Cardiac fibroblast (primary cell): Measurements from ENCODE around the gene KIAA1328.

Experiments
- DNase-seq, 2 donors: peaks; one replicate each; pipeline versions ENCODE4 v3.0.0 to v3.0.0-alpha.2; 2010; ENCODE audit warnings: low read depth in 2 of 2
- H3K4me3 ChIP-seq, 2 donors: replicated peaks in 1 of 2; 1 replicate in 1 of 2; 2 replicates in 1 of 2; pipeline ENCODE4 v1.5.1; 2011; ENCODE audit warnings: low read depth in 2 of 2, low read length in 2 of 2, mild to moderate bottlenecking in 2 of 2, moderate library complexity in 1 of 2
- TF ChIP-seq, protein P1 (sequence below): IDR thresholded peaks from one replicate; pipeline ENCODE4 v1.5.1; 2011; ENCODE audit warnings: low read depth, mild to moderate bottlenecking, low read length, inconsistent platforms

The KIAA1328 gene

DNA sequence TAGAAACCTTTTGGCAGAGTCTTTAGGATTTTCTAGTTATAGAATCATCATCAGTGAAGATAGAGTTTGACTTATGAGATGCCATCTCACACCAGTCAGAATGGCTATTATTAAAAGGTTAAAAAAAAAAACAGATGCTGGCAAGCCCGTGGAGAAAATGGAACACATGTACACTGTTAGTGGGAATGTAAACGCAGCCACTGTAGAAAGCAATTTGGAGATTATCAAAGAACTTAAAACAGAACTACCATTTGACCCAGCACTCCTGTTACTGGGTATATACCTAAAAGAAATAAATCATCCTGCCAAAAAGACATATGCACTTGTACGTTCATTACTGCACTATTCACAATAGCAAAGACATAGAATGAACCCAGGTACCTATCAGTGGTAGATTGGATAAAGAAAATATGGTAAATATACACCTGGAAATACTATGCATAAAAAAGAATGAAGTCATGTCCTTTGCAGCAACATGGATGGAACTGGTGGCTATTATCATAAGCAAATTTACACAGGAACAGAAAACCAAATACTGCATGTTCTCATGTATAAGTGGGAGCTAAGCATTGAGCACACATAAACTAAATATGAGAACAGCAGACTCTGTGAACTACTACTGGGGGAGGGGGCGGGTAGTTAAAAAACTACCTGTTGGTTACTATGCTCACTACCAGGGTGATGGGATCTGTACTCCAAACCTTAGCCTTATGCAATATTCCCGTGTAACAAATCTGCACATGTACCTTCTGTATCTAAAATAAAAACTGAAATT, 279.0 kb downstream of the KIAA1328 start:
- DNase-seq = no peak
- H3K4me3 ChIP-seq = no peak overlapping the region
- TF ChIP-seq, protein P1, sequence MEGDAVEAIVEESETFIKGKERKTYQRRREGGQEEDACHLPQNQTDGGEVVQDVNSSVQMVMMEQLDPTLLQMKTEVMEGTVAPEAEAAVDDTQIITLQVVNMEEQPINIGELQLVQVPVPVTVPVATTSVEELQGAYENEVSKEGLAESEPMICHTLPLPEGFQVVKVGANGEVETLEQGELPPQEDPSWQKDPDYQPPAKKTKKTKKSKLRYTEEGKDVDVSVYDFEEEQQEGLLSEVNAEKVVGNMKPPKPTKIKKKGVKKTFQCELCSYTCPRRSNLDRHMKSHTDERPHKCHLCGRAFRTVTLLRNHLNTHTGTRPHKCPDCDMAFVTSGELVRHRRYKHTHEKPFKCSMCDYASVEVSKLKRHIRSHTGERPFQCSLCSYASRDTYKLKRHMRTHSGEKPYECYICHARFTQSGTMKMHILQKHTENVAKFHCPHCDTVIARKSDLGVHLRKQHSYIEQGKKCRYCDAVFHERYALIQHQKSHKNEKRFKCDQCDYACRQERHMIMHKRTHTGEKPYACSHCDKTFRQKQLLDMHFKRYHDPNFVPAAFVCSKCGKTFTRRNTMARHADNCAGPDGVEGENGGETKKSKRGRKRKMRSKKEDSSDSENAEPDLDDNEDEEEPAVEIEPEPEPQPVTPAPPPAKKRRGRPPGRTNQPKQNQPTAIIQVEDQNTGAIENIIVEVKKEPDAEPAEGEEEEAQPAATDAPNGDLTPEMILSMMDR = no peak

DNA sequence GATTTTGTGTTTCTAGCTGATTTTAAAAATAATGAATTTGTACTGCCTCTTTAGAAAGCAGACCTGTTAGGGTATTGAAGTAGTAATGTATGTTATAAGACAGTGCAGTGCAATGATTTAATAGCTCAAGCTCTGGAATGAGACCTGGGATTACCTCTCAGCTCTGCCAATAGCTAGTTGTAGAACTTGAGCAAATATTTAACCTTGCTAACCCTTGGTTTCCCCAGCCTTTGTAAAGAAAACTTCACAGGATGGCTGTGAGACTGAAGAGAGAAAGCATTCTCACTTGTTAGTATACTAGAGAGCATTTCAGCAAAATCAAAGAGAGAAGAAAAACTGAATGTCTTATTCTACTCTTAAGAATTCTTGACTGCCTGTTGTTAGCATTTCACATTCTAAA, 293.9 kb downstream of the KIAA1328 start:
- no peak overlapping the region for H3K4me3 ChIP-seq
- TF ChIP-seq, protein P1 = no peak
- DNase-seq = no peak

DNA sequence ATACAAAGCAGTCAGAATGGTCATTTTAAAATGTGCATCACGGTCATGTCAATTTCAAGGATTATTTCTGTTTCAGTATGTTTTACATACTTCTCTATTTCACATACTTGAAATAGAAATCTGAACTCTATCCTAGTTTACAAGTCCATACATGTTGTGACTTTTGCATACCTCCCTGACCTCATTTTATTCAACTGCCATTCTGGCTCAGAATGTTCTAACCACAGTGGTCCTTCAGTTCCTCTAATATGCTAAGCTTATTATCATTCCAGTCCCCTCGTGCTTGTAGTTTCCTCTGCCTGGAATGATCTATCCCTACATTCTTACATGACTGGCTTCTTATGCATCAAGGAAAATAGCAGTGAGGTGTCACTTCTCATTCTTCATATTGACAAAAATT, 295.6 kb downstream of the KIAA1328 start:
- DNase-seq = no peak
- TF ChIP-seq, protein P1 = no peak
- no peak overlapping the region for H3K4me3 ChIP-seq

DNA sequence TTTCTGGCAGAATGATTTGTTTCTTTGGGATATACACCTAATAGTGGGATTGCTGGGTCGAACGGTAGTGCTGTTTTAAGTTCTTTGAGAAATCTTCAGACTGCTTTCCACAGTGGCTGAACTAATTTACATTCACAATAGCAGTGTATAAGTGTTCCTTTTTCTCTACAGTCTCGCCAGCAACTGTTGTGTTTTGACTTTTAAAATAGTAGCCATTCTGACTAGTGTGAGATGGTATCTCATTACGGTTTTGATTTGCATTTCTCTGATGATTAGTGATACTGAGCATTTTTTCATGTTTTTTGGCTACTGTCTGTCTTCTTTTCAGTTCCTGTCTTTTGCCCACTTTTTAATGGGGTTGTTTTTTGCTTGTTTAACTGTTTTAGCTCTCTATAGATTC, 306.2 kb downstream of the KIAA1328 start:
- TF ChIP-seq, protein P1 = no peak
- no peak for DNase-seq
- H3K4me3 ChIP-seq = no peak overlapping the region

DNA sequence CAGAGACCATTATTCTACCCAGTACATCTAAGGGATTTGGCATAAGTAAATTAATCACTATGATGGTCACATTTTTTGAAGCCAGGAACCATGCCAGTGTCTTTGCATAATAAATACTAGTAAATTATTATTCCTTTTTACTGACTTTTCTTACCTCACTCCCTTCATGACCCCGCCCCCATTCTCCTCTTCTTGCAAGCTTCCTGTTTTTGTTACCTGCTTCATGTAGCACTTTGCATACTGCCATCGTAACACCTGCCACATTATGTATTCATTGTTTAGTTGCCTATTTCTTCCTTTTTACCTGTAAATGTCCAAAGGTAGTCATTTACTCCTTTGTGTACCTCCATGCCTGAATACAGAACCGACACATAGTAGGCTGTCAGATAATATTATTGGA, 309.5 kb downstream of the KIAA1328 start:
- DNase-seq = no peak
- no peak overlapping the region for H3K4me3 ChIP-seq
- TF ChIP-seq, protein P1 = no peak

DNA sequence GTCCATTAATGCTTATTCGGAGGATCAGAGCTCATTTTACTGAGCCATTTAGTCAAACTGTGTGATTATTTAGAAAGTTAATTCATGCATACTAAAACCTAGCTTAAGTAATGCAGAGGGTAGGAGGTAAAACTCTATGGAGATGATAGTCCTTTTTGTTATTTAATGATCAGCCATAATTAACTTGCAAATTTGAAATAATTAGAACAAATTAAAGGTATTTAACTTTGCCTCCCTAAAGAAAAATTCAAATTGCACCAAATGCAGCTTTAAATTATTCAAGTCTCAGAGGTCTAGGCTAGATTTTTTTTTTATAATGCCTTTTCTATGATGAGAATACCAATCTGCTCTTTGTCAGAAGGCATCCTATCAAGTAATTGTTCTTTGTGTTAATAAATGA, 310.9 kb downstream of the KIAA1328 start:
- TF ChIP-seq, protein P1 = no peak
- no peak for DNase-seq
- no peak overlapping the region for H3K4me3 ChIP-seq

DNA sequence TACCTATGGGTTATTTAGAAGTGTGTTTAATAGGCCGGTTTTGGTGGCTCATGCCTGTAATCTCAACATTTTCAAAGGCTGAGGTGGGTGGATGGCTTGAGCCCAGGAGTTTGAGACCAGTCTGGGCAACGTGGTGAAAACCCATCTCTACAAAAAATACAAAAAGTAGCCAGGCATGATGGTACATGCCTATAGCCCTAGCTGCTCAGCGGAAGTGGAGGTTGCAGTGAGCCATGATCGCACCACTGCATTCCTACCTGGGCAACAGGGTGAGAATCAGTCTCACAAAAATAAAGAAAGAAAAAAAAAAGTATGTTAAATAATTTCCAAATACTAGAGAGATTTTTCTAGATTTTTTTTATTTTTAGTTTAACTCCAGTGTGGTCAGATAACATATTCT, 316.0 kb downstream of the KIAA1328 start:
- no peak overlapping the region for H3K4me3 ChIP-seq
- no peak for DNase-seq
- TF ChIP-seq, protein P1 = no peak
